Measurements from ENCODE around the gene IFT25.

DNA sequence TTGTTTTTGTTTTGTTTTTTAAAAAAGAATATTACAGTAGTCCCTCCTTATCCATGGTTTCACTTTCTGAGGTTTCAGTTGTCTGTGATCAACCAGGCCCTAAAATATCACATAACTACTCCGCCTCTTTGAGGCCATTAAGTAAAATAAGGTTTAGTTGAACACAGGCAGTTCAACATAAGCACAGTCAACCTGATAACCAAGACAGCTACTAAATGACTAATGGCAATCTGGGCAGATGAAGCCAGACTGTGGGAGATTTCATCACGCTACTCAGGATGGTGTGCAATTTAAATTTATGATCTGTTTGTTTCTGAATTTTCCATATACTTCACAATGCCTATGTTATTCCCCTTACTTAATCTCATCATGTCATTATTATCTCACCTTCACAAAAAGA lies 42.4 kb upstream of the IFT25 start:
- TF ChIP-seq, protein P1, sequence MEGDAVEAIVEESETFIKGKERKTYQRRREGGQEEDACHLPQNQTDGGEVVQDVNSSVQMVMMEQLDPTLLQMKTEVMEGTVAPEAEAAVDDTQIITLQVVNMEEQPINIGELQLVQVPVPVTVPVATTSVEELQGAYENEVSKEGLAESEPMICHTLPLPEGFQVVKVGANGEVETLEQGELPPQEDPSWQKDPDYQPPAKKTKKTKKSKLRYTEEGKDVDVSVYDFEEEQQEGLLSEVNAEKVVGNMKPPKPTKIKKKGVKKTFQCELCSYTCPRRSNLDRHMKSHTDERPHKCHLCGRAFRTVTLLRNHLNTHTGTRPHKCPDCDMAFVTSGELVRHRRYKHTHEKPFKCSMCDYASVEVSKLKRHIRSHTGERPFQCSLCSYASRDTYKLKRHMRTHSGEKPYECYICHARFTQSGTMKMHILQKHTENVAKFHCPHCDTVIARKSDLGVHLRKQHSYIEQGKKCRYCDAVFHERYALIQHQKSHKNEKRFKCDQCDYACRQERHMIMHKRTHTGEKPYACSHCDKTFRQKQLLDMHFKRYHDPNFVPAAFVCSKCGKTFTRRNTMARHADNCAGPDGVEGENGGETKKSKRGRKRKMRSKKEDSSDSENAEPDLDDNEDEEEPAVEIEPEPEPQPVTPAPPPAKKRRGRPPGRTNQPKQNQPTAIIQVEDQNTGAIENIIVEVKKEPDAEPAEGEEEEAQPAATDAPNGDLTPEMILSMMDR (IDR thresholded peaks at IDR 0.05; ENCODE audit: poor library complexity): no peak
- TF ChIP-seq EZH2 (IDR thresholded peaks at IDR 0.05; ENCODE audit: borderline replicate concordance) (no peak), EZH2phosphoT487 (IDR thresholded peaks at IDR 0.05; ENCODE audit: low read depth, severe bottlenecking, unreplicated experiment) (no peak)
